ENCODE data around the gene NEO1.

The NEO1 gene

GRCh38 chr15:73296609-73297353 lies 244.5 kb downstream of the NEO1 start:
- no peak for TF ChIP-seq CTCF (IDR thresholded peaks at IDR 0.05)

- no peak for TF ChIP-seq CTCF (IDR thresholded peaks at IDR 0.05)
Measured at GRCh38 chr15:73298522-73299245, 246.4 kb downstream of the NEO1 start.

- no peak for TF ChIP-seq CTCF (IDR thresholded peaks at IDR 0.05)
Measured at GRCh38 chr15:73303636-73304035, 251.4 kb downstream of the NEO1 start.

- TF ChIP-seq CTCF (IDR thresholded peaks at IDR 0.05), result peak; percentile 76
Measured at GRCh38 chr15:73305331-73306211, 253.3 kb downstream of the NEO1 start.

- TF ChIP-seq CTCF (IDR thresholded peaks at IDR 0.05), result no peak
Measured at GRCh38 chr15:73308305-73308704, 256.0 kb downstream of the NEO1 start.

- no peak for TF ChIP-seq CTCF (IDR thresholded peaks at IDR 0.05)
Measured at GRCh38 chr15:73313861-73314260, 261.6 kb downstream of the NEO1 start.

- no peak for TF ChIP-seq CTCF (IDR thresholded peaks at IDR 0.05)
Measured at GRCh38 chr15:73317651-73318462, 265.6 kb downstream of the NEO1 start.
